Endothelial cell of umbilical vein (primary cell): ENCODE measurements around the gene MAP2K5. TPM values are rescaled to one million over a fixed set of nuclear protein-coding genes. Genes with fewer than 3 reads are reported as not detected.

ENCODE experiments used
- BruUV-seq: library from RNA; stranded (reverse); fragments of 400-500 nt; replicated peaks from 2 replicates; lab custom pipeline; 2021; lab: Mats Ljungman, UMichigan
- CTCF ChIA-PET: fragments of 300-600, 350-600 bp; sonication (Branson Sonifier 250); formaldehyde crosslinking; loops from one replicate; lab custom pipeline; 2021; ENCODE audit warnings: antibody characterized with exemption, inconsistent platforms; lab: Charles Lee
- POLR2A ChIA-PET: fragments of 300-600, 350-600 bp; sonication (Branson Sonifier 250); formaldehyde crosslinking; loops from one replicate; lab custom pipeline; 2021; ENCODE audit warnings: antibody characterized with exemption, inconsistent platforms; lab: Charles Lee
- DNase-seq: peaks from one replicate; pipeline ENCODE4 v3.0.0-alpha.2; 2011; ENCODE audit warnings: low read depth, low spot score
- FAIRE-seq: peaks from 2 replicates; lab custom pipeline; 2011; peaks lifted over from hg19 to GRCh38; lab: Jason Lieb, UNC
- H2AFZ ChIP-seq: 2 replicates; pipeline ENCODE4 v1.6.0; 2012; ENCODE audit warnings: low read depth, low read length, control low read depth, inconsistent platforms
- H3K27ac ChIP-seq: 2 replicates; pipeline ENCODE4 v1.5.1; 2011; ENCODE audit warnings: low read depth, mild to moderate bottlenecking, control low read depth, low read length, moderate library complexity; ENCODE audit not compliant: insufficient read depth
- H3K27me3 ChIP-seq, 2 experiments: 2 replicates each; pipeline versions ENCODE4 v1.6.0 to v1.6.1; 2011; ENCODE audit warnings: low read length in 2 of 2, mixed read lengths in 1 of 2; ENCODE audit not compliant: control insufficient read depth in 2 of 2, insufficient read depth in 2 of 2
- H3K36me3 ChIP-seq, 2 experiments: 2 replicates in 1 of 2; 3 replicates in 1 of 2; pipeline ENCODE4 v1.5.1; 2011; ENCODE audit warnings: low read length in 2 of 2, mild to moderate bottlenecking in 1 of 2, moderate library complexity in 1 of 2; ENCODE audit not compliant: control insufficient read depth in 2 of 2, insufficient read depth in 2 of 2; ENCODE audit errors: extremely low read depth in 1 of 2
- H3K4me1 ChIP-seq: 3 replicates; pipeline ENCODE4 v1.5.1; 2011; ENCODE audit warnings: mild to moderate bottlenecking, low read length; ENCODE audit not compliant: control insufficient read depth, insufficient read depth; ENCODE audit errors: extremely low read depth
- H3K4me2 ChIP-seq: 2 replicates; pipeline ENCODE4 v1.6.1; 2011; ENCODE audit warnings: low read length, control low read depth, mixed read lengths; ENCODE audit not compliant: insufficient read depth
- H3K4me3 ChIP-seq, 3 experiments: fragments of 200-600 bp in 1 of 3; sonication (generic), shearing (Covaris generic) in 1 of 3; replicated peaks in 1 of 3; 2 replicates each; pipeline ENCODE4 v1.5.1; 2011 to 2016; ENCODE audit warnings: control low read depth in 3 of 3, low read length in 3 of 3, mild to moderate bottlenecking in 2 of 3, inconsistent platforms in 1 of 3, low read depth in 1 of 3, moderate library complexity in 1 of 3; ENCODE audit not compliant: insufficient read depth in 1 of 3
- H3K79me2 ChIP-seq: 2 replicates; pipeline ENCODE4 v1.6.0; 2012; ENCODE audit warnings: low read length, inconsistent platforms; ENCODE audit not compliant: control insufficient read depth, insufficient read depth
- H3K9ac ChIP-seq: replicated peaks from 2 replicates; pipeline ENCODE3; 2011; ENCODE audit warnings: low read length, control low read depth; ENCODE audit not compliant: insufficient read depth; ENCODE audit errors: extremely low read depth
- H3K9me1 ChIP-seq: replicated peaks from 3 replicates; pipeline ENCODE4 v1.6.0; 2011; ENCODE audit warnings: mild to moderate bottlenecking, low read length; ENCODE audit not compliant: control insufficient read depth, insufficient read depth; ENCODE audit errors: extremely low read depth
- H3K9me3 ChIP-seq: replicated peaks from 2 replicates; pipeline ENCODE4 v1.5.1; 2012; ENCODE audit warnings: low read length, inconsistent platforms; ENCODE audit not compliant: control insufficient read depth, insufficient read depth
- H4K20me1 ChIP-seq: replicated peaks from 2 replicates; pipeline ENCODE3; 2011; ENCODE audit warnings: mild to moderate bottlenecking, low read length; ENCODE audit not compliant: control insufficient read depth, insufficient read depth; ENCODE audit errors: extremely low read depth
- CTCF ChIP-seq, 2 donors: IDR thresholded peaks; 1 replicate in 1 of 2; 2 replicates in 1 of 2; pipeline ENCODE4 v1.5.1; 2011; ENCODE audit warnings: low read length in 2 of 2, mild to moderate bottlenecking in 2 of 2, moderate library complexity in 2 of 2, control low read depth in 1 of 2, inconsistent platforms in 1 of 2, low read depth in 1 of 2; ENCODE audit not compliant: insufficient read depth in 1 of 2; ENCODE audit errors: extremely low read depth in 1 of 2
- EZH2 ChIP-seq: IDR thresholded peaks from 2 replicates; pipeline ENCODE4 v1.6.1; 2012; ENCODE audit warnings: borderline replicate concordance, low read depth, mild to moderate bottlenecking, moderate library complexity, low read length, inconsistent platforms; ENCODE audit not compliant: severe bottlenecking
- FOS ChIP-seq: IDR thresholded peaks from 2 replicates; pipeline ENCODE4 v1.6.1; 2011; ENCODE audit warnings: mild to moderate bottlenecking, low read length, moderate library complexity, borderline replicate concordance; ENCODE audit not compliant: insufficient read depth
- GATA2 ChIP-seq: IDR thresholded peaks from 2 replicates; pipeline ENCODE4 v1.7.0; 2011; ENCODE audit warnings: low read depth, mild to moderate bottlenecking, moderate library complexity, mixed read lengths, low read length; ENCODE audit not compliant: insufficient read length, insufficient read depth
- JUN ChIP-seq: IDR thresholded peaks from 2 replicates; pipeline ENCODE4 v1.6.1; 2011; ENCODE audit warnings: borderline replicate concordance, low read depth; ENCODE audit not compliant: insufficient read length, insufficient read depth
- MAX ChIP-seq: IDR thresholded peaks from 2 replicates; pipeline ENCODE4 v1.6.1; 2011; ENCODE audit not compliant: insufficient read depth, insufficient read length
- MYC ChIP-seq: IDR thresholded peaks from one replicate; pipeline ENCODE4 v1.6.1; 2011; ENCODE audit warnings: mild to moderate bottlenecking, low read depth, low read length
- POLR2A ChIP-seq: IDR thresholded peaks from 2 replicates; pipeline ENCODE4 v1.6.1; 2012; ENCODE audit warnings: low read depth, mild to moderate bottlenecking, control low read depth, low read length
- POLR2AphosphoS5 ChIP-seq: IDR thresholded peaks from 2 replicates; pipeline ENCODE4 v1.6.1; 2012; ENCODE audit warnings: low read depth, mild to moderate bottlenecking, control low read depth, low read length, moderate library complexity; ENCODE audit not compliant: insufficient read depth
- dilution Hi-C: fragments of 300-500 bp; cut with MboI; formaldehyde crosslinking; loops from one replicate; pipeline ENCODE4 v1.15.0; 2019; ENCODE audit warnings: low sequenced_read_pairs; ENCODE audit not compliant: extremely low pct_ligation_motif_present
- intact Hi-C: fragments of 100-400 bp; cut with micrococcal nuclease; formaldehyde crosslinking; loops from one replicate; pipeline ENCODE4 v1.10.0; 2022
- polyA plus RNA-seq, 4 experiments: library from polyadenylated mRNA; depleted of rRNA in 3 of 4; stranded (reverse) in 3 of 4; unstranded in 1 of 4; fragments of >200 nt; gene quantifications; 2 replicates each; pipeline versions ENCODE4 v1.2.1 to v1.2.3, GENCODE V29; 2011 to 2012; ENCODE audit warnings: missing spikeins in 1 of 4
- total RNA-seq: library from RNA; stranded (reverse); gene quantifications from 2 replicates; pipeline ENCODE4 v1.2.3, GENCODE V29; 2021

The MAP2K5 gene
- total and polyA plus RNA-seq, 2 donors (not counting 3 experiments of a cell fraction or from before 2014, with no cell fraction given), result 4.9 to 24.7 TPM

GRCh38 chr15:67506775-67507747 is 35.4 kb upstream of the MAP2K5 start:
- Histone ChIP-seq H3K4me3 (no peak overlapping the region), H4K20me1 (no peaks in the 10 kb centered on the region), H3K9me1 (no peaks in the 10 kb centered on the region), H3K36me3 (no peaks in the 10 kb centered on the region), H3K79me2 (no peaks in the 10 kb centered on the region), H3K9me3 (no peaks in the 10 kb centered on the region), H2AFZ (no peak overlapping the region), H3K4me2 (no peak overlapping the region), H3K4me1 (no peaks in the 10 kb centered on the region), H3K9ac (no peak overlapping the region), H3K27me3 (no peaks in the 10 kb centered on the region), H3K27ac (no peak overlapping the region)
- no peak for FAIRE-seq
- dilution Hi-C loops (no loop called here), intact Hi-C loops (no loop called here)
- BruUV-seq, result no TSS peak
- POLR2A ChIA-PET, result no interaction called here
- CTCF ChIA-PET, result interaction anchor here (1.0 kb wide), 1 partner anchor 21 kb away, joined by 3 read pairs; no protein-coding TSS in a partner anchor
- TF ChIP-seq JUN, result no peak
- no peak for TF ChIP-seq POLR2A
- TF ChIP-seq CTCF (IDR thresholded peaks at IDR 0.05; ENCODE audit: extremely low read depth in 1 of 2, insufficient read depth in 1 of 2, low read depth in 1 of 2, low read length in 2 of 2), result no peak
- no peak for TF ChIP-seq GATA2
- TF ChIP-seq MYC, result no peak
- TF ChIP-seq EZH2, result no peak
- TF ChIP-seq FOS, result no peak
- no peak for TF ChIP-seq MAX
- TF ChIP-seq POLR2AphosphoS5, result no peak
- no peak for DNase-seq
